ENCODE results near the gene ANKUB1.

The ANKUB1 gene

DNA sequence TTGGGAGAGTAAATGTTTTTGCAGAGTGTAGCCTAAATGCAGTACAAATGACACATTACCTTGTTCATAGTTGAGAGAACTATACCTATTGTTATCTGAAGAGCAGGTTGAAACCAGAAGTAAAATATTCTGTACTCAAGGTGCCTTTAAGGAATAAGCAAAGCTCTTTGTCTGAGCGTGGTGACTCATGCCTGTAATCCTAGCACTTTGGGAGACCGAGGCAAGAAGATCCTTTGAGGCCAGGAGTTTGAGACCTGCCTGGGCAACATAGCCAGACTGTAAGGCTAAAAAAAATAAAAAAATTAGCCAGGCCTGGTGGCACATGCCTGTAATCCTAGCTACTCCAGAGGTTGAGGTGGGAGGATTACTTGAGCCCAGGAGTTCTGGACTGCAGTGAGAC lies 18.5 kb upstream of the ANKUB1 start:
- DNase-seq (ENCODE audit: low read depth, low spot score): no peak

DNA sequence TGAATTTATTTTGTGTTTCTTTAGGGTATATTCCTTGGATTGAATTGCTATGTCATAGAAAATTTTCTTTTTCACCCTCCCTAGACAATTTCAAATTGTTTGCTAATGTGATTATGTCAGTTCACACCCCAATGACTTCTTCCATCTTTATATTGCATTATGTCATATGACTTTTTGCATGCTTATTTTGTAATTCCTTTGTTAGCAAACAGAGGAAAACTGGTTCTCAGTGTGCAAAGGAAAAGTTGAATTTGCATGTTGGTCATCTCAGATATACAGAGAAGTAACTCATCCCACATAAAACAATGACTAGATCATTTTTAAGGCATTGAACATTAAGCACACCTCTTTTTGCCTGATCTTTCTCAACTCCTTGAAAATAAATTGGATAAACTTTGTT lies 17.3 kb upstream of the ANKUB1 start:
- DNase-seq (ENCODE audit: low read depth, low spot score): no peak

DNA sequence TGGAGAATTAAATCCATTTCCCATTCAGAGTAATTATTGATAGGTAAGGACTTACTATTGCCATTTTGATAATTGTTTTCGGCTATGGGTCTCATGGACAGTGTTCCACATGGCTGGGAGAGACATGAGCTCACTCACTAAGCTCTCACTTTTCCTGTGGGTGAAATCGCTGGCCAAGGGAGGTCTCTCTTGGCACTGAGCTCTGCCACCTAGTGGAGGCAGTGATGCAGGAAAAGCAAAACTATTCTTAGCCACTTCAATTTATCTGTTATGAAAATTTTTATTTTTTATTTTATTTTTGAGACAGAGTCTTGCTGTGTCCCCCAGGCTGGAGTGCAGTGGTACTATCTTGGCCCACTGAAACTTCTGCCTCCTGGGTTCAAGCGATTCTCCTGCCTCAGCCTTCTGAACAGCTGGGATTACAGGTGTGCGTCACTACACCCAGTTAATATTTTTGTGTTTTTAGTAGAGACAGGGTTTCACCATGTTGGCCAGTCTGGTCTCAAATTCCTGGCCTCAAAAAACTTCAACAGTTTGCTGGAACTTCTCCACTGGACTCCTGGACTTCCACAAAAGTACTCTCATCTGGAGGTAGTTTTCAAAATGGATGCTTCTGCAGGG lies 16.0 kb upstream of the ANKUB1 start:
- peak; percentile 47 for DNase-seq (ENCODE audit: low read depth, low spot score)

DNA sequence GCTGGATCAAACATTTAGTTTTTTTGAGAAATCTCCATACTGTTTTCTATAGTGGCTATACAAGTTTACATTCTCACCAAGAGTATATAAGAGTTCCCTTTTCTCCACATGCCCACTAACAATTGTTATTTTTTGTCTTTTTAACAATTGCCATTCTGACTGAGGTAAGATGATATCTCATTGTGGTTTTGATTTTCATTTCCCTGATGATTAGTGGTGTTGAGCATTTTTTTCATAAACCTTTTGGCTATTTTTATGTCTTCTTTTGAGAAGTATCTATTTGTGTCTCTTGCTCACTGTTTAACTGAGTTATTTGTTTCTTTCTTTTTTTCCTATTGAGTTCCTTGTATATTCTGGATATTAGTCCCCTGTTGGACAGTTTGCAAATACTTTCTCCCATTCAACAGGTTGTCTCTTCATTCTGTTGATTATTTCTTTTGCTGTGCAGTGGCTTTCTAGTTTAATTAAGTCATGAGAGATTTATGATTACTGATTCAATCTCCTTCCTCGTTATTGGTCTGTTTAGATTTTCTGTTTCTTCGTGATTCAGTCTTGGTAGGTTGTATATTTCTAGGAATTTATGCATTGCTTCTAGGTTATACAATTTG lies 13.9 kb upstream of the ANKUB1 start:
- no peak for DNase-seq (ENCODE audit: low read depth, low spot score)

DNA sequence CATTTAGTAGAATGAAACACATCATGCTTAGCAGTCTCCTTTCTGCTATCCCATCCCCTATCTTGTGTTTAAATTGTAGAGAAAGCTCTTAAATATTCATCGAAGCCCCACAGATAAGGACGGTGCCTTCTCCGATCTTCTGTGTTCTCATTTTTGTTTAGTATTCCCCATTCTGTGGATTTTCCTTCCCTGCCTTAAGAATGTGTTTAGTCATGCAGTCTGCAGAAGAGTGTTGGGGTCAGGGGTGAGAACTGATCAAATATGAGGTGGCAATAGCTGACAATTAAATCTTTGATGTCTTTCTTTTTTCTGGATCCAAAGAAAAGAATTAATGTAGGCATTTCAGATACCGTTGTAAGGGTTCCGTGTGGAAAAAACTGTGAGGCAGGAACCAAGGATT lies 9.3 kb upstream of the ANKUB1 start:
- no peak for DNase-seq (ENCODE audit: low read depth, low spot score)

DNA sequence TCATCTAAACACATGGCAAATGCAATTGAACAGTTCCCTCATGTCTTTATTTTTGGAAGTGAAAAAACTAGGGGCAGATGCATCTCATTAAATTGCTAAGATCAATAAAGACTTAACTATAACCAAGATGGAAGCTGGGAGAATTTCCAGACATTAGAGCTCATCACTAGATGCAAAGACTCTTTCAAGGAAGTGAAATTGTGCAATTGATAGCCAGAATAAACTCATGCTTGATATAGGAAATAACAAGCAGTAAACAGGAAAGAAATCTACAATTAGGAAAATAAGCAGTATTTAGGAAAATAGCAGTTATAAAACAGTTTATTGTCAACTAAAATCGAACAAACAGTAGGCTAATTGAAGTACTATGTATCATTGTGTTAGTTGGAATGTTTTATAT lies 8.8 kb upstream of the ANKUB1 start:
- DNase-seq (ENCODE audit: low read depth, low spot score): no peak

DNA sequence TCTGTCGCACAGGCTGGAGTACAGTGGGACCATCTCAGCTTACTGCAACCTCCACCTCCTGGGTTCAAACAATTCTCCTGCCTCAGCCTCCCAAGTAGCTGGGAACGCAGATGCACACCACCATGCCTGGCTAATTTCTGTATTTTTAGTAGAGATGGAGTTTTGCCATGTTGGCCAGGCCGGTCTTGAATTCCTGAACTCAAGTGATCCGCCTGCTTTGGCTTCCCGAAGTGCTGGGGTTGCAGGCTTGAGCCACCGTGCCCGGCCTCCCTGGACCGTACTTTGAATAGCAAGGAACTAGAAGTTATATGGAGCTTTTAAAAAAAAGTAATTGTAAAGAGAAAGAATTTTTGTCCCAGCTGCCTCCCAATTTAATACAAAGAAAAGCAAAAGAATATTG lies 8.3 kb upstream of the ANKUB1 start:
- no peak for DNase-seq (ENCODE audit: low read depth, low spot score)

DNA sequence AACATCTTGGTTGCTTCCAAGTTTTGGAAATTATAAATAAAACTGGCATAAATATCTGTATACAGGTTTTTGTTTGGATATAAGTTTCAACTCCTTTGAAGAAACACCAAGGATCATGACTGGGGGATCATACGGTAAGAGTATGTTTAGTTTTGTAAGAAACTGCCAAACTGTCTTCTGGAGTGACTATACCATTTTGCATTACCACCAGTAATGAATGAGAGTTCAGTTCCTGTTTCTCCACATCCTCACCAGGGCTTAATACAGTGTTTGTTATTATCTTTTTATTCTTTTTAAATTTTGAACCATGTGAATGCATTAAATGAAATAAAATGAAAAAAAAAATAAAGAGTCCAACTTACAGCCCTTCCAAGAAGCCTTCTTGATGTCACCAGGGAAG lies 3.7 kb upstream of the ANKUB1 start:
- no peak for DNase-seq (ENCODE audit: low read depth, low spot score)

DNA sequence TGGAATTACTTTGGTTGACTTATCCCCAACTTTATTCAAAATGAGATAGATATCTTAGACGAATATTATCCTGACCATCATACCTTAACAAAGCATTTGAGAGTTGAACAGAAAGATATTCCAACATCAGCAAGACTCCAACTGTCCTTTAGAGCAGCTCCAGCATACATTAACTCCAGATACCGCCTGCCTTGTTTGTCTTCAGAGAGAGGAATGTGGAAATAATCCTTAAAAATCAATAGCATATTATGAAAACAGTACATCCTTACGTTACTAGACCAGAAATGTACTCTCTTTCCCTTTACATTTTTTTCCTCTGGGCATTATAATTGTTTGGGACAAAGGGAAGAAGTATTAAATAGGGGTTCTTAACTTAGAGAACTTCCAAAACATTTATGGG lies 1.7 kb downstream of the ANKUB1 start:
- no peak for DNase-seq (ENCODE audit: low read depth, low spot score)

DNA sequence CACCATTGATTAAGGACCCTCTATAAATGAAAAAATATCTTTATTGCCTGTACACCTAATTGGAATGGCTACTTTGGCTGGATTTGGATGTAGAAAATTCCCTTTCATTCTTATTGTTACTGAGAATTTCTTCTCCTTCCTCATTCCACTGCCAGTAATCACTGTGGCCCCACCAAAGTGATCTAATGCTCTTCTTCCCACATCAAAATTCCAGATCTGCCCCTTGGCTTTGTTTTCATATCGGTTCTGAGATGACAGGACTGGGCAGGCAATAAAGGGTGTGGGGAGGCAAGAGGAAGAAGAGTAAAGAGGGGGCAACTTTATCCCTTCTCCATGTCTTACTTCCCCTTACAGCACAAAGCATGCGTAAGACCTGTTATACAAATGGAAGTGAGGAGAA lies 2.1 kb downstream of the ANKUB1 start:
- DNase-seq (ENCODE audit: low read depth, low spot score): no peak

DNA sequence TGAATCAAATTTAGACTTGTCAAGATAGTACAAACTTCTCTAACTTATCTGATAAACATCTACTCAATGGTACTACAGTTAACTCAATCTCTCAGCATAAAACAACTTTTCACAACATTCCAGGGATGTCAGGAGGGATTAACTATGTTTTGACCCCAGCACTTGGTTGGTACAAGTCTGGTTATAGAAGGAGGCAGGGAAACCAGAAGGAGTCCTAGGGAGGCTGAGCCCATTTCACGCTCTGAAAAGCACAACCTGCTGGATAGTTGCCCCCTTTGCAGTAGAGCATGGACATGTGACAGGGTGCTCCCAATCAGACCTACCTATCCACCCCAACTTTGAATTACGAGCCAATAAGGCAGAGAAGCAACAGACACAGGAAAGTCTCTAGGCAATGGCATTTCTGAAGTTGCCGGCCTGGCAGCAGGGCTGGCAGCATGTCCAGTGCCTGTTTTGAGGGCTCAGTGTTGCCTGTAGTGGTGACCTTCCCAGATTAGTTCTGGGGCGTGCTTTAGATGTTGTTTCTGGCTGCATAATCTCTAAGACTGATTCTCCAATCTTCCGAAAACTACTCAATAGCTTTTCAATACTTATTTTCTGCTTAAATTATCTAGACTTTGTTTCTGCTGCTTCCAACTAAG lies 8.2 kb downstream of the ANKUB1 start:
- DNase-seq (ENCODE audit: low read depth, low spot score): peak; percentile 9

DNA sequence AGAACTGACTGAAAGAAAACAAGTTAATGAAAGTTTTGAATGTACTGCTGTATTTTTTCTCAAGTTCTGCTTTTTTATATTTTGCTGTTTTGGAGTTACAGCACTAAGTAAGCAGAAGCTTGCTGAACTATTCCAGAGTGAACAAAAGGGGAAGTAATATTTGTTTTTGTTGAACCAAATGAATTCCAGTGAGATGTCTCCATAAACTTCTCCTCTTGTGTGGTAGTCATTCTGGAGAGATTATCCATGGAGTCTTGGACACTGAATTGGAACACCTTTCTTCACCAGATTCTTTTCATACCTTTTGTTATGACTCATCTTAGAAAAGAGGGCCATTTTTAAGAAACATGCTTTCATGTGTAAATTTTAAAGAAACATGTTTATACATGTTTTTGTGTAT lies 8.8 kb downstream of the ANKUB1 start:
- DNase-seq (ENCODE audit: low read depth, low spot score): no peak

DNA sequence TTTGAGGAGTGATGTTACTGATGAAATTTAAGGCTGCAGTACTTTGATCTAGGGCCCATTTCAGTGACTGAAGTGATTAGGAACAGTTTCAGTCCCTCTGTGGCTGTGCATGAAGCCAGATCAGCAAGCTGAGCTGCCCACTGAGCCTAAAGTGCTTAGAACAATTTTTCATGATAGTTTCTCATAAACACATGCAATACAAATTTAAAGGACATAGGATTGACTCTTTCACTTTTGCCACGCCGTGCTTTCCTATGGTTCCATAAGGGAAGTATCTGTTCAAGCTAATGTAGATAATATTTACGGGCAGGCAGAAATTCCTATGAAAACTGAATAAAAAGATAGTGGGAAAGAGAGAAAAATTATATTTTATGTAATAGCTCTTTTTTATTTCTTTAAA lies 10.6 kb downstream of the ANKUB1 start:
- DNase-seq (ENCODE audit: low read depth, low spot score): no peak

DNA sequence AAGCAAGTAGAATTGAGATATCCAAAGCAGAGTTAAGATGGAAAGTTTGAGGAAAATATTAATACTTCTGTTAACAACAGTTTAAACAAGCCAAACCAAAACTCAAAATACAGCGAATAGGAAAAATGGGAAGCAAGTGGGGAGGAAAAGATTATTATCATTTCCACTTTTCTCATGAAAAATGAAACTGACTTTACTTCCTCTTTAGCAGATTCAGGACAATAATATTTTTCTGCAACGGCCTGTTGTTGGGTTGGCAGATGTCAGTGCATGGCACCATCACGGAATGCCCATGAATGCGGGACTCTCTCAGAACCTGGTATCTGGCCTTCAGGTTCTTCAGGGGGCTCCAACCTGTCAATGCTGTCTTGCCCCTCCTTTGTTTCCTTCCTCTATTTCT lies 11.1 kb downstream of the ANKUB1 start:
- DNase-seq (ENCODE audit: low read depth, low spot score): no peak

DNA sequence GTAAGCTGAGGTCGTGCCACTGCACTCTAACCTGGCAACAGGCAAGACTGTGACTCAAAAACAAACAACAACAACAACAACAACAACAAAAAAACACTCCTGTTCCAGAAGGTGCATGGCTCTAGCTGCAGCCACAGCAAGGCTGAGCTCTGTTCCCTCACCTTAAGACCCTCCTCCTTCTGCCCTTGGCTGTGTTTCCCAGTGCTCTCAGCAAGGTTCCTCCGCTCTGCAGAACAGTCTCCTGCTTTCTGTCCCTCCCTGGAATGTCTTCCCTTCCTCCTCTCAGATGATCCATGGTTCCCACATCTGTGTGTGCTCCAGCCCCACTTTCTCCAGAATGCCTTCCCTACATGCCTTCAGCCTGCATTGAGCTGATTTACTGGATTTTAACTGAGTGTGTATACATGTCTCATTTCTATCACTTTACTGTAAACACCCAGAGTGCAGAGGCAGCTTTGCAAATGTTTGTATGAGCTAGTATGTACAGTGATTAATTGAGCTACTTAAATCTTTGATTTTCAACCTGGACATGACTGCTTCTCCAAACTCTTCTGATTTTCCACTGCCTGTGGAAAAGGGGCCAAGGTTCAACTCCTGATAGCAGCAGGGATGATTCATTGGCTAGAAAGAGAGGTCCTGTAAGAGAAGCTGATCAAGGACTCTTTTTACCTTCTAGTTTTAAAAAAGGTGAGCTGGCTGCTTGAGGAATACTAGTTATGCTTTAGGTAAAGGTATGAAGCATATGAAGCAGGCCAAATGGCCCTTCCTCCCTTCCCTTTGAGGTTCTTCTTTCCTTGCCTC lies 14.7 kb downstream of the ANKUB1 start:
- DNase-seq (ENCODE audit: low read depth, low spot score): peak; percentile 11

DNA sequence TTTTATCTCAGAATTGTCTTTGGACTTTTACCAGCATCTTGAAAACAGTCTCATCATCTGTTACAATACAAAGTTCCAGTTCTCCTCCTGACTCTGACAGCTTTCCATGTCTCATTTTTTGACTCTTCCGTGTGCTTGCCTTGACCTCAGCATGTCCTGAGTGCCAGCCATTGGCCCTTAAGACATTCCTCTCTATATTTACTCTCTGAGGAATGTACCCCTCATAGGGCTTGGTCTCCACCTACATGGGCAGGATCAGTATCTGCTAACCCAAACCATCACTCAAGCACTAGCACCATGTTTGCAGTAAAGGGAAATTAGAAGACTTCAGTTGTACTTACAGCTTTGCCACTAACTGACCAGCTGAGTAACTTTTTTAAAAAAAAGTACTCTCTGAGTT lies 16.2 kb downstream of the ANKUB1 start:
- DNase-seq (ENCODE audit: low read depth, low spot score): no peak

DNA sequence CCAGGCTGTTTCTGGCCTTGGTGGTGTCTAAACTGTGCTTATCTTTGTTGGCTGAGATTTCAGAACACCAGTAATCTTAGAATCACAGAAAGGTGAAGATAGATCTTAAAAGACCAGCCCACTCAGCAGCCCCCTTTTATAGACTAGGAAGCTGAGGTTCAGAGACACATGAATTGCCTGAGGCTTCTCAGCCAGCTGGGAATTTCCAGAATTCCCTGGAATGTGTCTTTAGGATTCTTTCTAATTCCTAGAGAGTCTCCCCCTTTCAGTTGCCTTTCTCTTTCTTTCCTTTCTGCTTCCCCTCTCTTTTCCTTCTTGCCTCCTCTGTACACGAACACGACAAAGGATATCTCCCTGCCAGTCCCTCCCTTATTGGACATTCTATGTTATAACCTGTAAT lies 19.5 kb downstream of the ANKUB1 start:
- peak; percentile 41 for DNase-seq (ENCODE audit: low read depth, low spot score)

DNA sequence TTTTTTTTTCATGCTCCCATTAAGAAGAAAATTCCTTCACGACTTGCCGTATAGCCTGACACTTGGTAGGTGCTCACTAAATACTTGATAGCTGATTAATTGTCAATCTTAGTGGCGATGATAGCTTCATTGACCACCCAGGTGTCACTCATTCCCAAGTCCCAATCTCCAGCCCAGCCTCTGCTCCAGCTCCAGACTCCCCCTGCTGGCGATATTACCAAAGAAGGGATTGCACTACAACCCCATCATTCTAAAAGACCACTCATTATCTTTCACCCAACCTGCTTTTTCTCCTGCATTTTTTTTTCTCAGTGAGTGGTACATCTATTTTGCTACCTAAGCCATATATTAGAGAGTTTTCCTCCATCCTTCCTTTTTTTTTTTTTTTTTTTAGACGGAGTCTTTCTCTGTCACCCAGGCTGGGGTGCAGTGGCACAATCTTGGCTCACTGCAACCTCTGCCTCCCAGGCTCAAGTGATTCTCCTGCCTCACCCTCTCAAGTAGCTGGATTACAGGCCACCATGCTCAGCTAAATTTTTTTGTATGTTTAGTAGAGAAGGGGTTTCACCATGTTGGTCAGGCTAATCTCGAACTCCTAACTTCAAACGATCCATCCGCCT lies 20.6 kb downstream of the ANKUB1 start:
- peak; percentile 59 for DNase-seq (ENCODE audit: low read depth, low spot score)

DNA sequence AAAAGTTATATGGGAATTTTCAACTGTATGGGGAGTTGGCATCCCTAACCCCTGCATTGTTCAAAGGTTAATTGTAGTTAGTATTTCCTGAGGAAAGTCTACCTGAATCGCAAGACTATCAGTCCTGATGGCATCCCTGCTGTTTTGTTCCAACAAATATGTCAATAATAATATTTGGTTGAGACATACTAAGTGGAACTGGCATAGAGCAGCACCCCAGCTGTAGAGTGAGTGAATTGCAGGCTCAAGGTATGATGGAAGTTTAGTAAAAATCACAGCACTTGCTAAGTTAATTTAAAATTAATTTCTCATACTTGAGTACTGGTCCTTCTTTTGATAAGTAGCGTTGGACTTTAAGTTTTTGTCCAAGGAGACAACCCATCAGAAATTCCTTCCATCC lies 22.1 kb downstream of the ANKUB1 start:
- no peak for DNase-seq (ENCODE audit: low read depth, low spot score)

DNA sequence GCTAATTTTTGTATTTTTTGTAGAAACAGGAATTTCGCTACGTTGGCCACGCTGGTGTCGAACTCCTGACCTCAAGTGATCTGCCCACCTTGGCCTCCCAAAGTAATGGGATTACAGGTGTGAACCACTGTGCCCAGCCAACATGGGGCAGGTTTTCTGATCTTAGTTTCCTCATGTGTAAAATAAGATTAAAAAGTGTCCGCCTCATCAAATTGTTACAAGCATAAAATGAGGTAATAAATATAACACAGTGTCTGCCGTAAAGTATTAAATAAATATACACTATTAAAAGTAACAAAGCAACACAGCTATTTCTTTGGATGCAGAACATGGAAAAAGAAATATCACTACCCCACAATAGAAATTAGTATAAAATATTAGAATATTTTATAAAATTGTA lies 23.6 kb downstream of the ANKUB1 start:
- DNase-seq (ENCODE audit: low read depth, low spot score): no peak

DNA sequence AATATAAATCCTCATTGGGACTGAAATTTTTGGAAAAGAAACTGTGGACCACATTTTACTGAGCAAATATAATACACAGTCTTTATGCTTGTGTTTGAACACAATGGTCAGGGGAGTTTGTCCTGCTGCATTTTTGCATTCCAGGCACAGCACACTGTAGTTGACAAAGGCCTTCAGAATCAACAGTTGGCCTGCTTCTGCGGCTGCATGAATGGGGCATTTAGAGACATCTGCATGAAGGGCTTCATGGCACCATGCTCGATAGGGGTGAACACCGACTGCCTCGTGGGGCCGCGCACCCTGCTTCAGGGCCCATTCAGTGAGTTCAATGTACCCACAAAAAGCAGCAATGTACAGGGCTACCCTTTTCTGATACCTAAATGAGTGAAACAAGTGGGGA lies 24.6 kb downstream of the ANKUB1 start:
- DNase-seq (ENCODE audit: low read depth, low spot score): no peak

DNA sequence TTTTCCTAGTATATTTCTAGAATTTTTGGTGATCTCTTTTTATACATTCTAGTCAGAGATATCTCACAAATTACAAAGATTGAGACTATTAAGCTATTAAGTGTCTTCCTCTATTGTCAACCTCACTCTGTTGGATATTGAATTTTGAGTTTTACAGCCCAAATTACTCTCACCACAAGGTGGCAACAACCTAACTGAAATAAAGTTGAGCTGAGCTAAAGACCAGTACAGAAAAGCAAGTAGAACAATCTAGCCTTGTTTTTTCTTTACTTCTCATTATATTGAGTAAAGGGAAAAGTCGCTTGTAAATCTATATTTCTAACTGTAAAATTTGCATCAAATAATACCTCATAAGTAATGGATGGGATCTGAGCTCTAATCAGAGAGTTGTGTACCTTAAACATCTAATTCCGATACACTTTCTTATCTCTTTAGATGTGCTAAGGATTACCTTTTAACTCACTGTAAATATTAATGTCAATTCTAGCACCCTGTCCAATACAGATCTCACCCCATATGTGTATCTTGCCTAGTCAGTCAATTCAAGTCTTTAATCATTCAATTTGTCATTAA lies 26.5 kb downstream of the ANKUB1 start:
- no peak for DNase-seq (ENCODE audit: low read depth, low spot score)
